NCI-H526 (cell line): ENCODE data around the gene GMPPB.
A peak's percentile ranks its signal among the peaks of the same experiment; 100 is the strongest.
"Not testable (repeated sequence)": the region's sequence is repeated elsewhere in the genome, so short reads cannot be mapped to it uniquely, and the experiment has no call there.

Experiments used
- DNase-seq, 2 experiments: peaks; one replicate each; lab custom pipeline; 2025; lab: John Stamatoyannopoulos, UW

GMPPB gene

DNA sequence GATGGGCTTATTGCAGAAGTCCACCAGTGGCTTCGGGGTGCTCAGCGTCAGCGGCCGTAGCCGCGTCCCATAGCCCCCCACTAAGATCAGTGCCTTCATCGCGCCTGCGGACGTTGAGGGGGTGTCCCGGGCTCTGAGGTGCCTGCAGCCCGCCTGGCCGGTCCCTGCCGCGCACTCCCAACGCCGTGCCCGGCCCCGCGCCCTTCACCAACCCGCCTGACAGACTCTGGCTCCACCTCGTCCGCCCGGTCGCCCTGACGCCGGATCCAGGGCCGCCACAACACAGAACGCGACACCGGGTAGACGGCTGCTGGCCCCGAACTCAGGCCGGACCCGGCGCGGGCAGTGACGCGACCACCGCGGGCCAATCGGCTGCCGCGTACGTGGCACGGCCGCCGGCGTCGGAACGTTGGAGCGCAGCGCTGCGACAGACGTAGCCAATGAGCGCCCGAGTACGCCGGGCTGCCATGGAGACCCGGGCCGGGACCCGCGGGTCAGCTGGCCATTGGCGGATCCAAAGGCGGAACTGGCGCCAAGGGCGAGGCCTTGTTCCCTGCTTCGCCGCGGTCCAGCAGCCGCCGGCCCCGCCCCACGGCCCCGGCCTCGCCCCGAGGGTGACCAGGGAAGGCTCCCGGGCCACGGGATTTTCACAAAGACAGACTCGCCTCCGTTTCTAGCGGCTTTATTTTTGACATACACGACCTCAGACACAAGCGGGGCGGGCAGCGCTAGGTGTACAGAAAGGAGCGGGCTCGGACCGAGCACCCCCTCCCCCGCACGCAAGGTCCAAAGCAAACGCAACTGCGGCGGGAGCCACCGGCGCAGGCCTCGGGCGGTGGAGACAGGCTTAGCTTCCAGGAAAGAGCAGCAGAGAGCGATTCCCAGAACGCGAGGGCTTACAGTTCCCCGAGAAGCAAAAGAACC, at the start of gene GMPPB:
Gene GMPPB (minus strand): TSS at position 324 of the 924 bp plus-strand sequence. CDS start 225 bp downstream, at position 99.
- DNase-seq = peak; percentile 86 to 98

GRCh38 chr3:49772703-49773102, 49.0 kb upstream of the GMPPB start:
- DNase-seq = no peak

DNA sequence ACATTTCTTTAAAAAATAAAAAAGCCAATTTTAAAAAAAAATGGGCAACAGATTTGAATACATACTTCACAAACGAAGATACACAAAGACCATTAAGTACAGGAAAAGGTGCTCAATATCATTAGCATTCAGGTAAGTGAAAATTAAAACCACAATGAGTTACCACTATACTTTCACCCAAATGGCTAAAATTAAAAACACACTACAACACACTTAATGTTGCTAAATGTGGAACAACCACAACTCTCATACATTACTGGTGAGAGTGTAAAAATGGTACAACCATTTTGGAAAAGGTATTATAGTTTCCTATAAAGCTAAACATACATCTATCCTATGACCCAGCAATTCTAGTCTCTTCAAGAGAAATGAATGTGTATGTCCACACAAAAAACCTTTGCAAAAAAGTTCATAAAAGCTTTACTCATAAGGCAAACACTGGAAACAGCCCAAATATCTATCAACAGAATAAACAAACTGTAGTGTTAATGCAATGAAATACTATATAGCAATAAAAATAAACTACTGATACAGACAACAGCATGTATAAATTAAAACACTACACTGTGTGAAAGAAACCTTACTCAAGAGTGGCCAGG, 47.7 kb upstream of the GMPPB start:
- no peak for DNase-seq

DNA sequence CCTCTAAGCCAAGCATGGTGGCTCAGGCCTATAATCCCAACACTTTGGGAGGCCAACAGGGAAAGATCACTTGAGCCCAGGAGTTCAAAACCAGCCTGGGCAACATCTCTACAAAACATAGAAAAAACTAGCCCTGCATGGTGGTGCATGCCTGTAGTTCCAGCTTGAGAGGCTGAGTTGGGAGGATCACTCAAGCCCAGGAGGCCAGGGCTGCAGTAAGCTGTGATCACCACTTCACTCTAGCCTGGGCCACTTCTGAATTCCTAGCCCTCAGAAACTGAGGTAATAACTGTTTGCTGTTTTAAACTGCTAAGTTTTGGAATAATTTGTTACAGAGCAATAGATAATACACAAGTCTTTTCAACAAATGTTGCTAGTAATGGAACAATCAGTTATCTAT, 46.2 kb upstream of the GMPPB start:
- DNase-seq = no peak

GRCh38 chr3:49769286-49769915, 45.6 kb upstream of the GMPPB start:
- no peak for DNase-seq

- no peak for DNase-seq
These were observed 40.2 kb upstream of the GMPPB start for GRCh38 chr3:49763981-49764380.

GRCh38 chr3:49761661-49762060, 37.9 kb upstream of the GMPPB start:
- DNase-seq = no peak

GRCh38 chr3:49759226-49759625, 35.5 kb upstream of the GMPPB start:
- DNase-seq = no peak

DNA sequence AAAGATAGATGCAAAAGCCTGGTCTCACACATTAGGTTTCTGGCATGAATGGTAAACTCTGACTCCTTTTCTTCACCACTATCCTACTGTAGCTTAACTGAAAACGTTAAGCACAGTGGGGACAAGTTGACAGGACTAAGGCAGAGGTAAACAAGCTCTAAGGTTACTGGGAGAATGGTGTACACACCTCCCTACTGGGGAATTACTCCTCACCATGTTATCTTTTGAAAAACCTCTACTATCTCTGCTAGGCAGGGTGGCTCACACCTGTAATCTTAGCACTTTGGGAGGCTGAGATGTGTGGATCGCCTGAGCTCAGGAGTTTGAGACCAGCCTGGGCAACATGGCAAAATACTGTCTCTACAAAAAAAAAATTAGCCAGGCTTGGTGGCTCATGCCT, 33.4 kb upstream of the GMPPB start:
- DNase-seq = no peak

GRCh38 chr3:49756036-49756435, 32.3 kb upstream of the GMPPB start:
- no peak for DNase-seq

GRCh38 chr3:49754536-49754935, 30.8 kb upstream of the GMPPB start:
- no peak for DNase-seq

DNA sequence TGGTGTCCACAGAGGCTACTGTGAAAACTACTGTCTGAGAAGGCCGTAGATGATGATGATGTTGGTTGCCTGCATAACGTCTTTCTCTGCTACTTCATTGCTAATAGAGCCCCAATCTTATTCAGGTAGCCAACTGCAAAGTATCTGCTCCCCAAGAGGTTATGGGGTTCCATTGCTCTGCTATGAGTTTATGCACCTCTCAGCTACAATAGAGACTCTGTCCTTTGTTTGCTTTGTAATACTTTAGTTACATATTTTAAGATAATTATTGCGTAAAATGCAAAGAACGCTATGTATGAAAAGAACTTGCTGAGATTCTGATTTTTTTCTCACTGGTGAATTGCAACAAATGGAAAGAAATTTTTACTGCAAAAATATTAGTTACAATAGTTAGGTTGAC, 27.8 kb upstream of the GMPPB start:
- DNase-seq = no peak

GRCh38 chr3:49750056-49750455, 26.3 kb upstream of the GMPPB start:
- DNase-seq = no peak

DNA sequence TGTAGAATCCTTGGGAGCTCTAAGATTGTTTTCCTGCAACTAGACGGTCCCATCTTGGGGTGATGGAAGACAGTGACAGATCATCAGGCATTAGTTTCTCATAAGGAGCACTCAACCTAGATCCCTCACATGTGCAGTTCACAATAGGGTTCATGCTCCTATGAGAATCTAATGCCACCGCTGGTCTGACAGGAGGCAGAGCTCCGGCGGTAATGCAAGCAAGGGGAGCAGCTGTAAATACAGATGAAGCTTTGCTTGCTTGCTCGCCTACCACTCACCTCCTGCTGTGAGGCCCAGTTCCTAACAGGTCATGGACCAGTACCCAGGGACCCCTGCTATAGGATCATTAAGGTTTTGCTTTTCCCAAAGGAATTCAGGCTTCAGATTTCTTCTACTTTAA, 25.1 kb upstream of the GMPPB start:
- DNase-seq = not testable (repeated sequence)

DNA sequence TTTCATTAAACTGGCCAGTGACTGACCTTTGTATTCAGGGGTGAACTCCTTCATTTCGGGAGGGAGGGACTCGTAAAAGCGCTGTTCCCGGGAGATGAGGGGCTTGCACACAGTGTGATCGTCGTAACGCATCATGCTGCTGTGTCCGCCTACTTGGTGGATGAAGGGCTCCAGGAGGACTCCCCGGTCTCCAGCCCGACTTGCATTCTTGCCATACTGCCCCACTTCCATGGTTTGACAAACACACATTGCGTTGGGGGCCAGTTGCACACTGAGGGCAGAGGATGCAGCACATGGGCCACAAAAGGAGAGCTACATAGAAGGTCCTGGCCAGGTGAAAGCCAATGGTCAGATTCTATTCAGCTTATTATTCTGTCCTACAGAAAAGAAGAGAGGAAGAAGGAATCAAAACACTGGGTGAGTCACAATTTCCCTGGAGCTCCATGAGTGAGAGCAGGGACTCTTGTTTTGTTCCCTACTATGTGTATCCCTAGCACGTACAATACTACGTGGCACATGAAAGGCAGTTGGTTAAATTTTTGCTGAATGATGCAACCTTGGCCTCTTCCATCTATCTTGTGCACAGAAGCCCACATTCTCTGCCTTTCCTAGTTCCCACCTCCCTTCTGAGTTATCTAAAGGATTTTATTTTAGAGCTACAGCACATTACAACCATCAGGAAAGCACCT, 24.2 kb upstream of the GMPPB start:
- no peak for DNase-seq

- DNase-seq = no peak
These were observed 22.2 kb upstream of the GMPPB start for GRCh38 chr3:49745986-49746385.

DNA sequence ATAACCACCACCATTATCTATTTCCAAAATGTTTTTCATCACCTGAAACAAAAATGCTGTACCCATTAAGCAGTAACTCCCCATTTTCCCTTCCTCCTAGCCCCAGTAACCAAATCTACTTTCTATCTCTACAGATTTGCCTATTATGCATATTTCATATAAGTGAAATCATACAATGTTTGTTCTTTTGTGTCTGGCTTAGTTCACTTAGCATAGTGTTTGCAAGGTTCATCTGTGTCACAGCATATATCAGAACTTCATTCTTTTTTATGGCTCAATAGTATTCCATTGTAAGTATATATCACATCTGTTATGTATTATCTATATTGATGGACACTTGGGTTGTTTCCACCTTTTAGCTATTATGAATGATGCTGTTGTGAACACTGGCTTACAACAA, 16.7 kb upstream of the GMPPB start:
- no peak for DNase-seq

DNA sequence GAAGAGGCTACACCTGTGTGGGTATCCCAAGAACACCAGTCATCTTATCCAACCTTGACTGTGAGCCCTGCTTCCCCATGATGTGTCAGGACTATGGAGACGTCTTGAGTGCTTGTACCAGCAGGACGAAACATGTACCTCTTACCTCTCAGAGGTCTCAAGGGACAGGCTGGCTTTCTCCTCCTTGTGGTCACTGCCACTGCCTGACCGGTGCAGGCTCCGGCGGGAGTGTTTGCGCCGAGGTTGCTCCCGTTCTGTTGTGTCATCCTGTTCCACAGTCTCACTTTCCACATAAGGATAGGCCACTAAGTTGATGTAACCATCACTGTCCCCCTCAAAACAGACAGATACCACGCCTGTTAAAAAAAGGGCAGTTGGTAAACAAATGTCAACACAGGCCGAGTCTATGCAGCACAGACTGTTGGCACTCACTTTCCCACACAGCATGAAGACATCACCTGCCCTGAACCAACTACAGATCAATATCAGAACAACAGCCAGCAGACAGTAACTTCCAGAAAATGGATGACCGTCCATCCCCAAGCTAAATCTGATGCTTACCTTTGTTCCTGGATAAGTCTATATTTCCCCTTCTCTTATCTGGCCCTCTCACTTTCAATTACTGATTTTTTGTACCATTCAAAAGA, 14.4 kb upstream of the GMPPB start:
- no peak for DNase-seq

- DNase-seq = no peak
These were observed 11.0 kb upstream of the GMPPB start for GRCh38 chr3:49734752-49735151.

DNA sequence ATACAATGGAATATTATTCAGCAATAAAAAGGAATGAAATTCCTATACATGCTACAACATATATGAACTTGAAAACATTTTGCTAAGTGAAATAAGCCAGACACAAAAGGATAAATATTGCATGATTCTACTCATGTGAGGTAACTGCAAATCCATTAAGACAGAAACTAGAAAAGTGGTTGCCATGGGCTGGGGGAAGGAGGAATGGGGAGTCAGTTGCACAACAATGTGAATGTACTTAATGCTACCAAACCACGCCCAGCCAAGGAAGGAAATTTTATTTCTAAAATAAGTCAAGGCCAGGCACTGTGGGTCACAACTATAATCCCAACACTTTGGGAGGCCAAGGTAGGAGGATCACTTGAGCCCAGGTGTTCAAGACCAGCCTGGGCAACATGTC, 9.8 kb upstream of the GMPPB start:
- no peak for DNase-seq

- no peak for DNase-seq
These were observed 8.8 kb upstream of the GMPPB start for GRCh38 chr3:49732597-49732996.
